BJ (cell line): ENCODE data around the gene COL21A1. TPM values are rescaled to one million over a fixed set of nuclear protein-coding genes. Genes with fewer than 3 reads are reported as not detected.

Source experiments
- CTCF ChIA-PET: fragments of 350-600 bp; formaldehyde crosslinking; extraction: SDS; loops from one replicate; lab custom pipeline; 2021; ENCODE audit warnings: antibody characterized with exemption, inconsistent platforms; lab: Yijun Ruan, JAX
- POLR2A ChIA-PET: fragments of 300-600 bp; sonication (Branson Sonifier 250); formaldehyde crosslinking; extraction: SDS; loops from one replicate; lab custom pipeline; 2021; ENCODE audit warnings: antibody characterized with exemption; lab: Charles Lee
- DNase-seq: peaks from one replicate; pipeline ENCODE4 v3.0.0-alpha.2; 2011; ENCODE audit warnings: low read depth
- H3K27me3 ChIP-seq: 2 replicates; pipeline ENCODE4 v1.6.0; 2011; ENCODE audit warnings: low read length; ENCODE audit not compliant: control insufficient read depth, insufficient read depth
- H3K36me3 ChIP-seq: 2 replicates; pipeline ENCODE4 v1.5.1; 2011; ENCODE audit warnings: low read length; ENCODE audit not compliant: control insufficient read depth, insufficient read depth
- H3K4me3 ChIP-seq: 2 replicates; pipeline ENCODE4 v1.5.1; 2011; ENCODE audit warnings: low read depth, mild to moderate bottlenecking, control low read depth, low read length
- polyA plus RNA-seq: library from polyadenylated mRNA; depleted of rRNA; stranded (reverse); fragments of >200 nt; gene quantifications from 2 replicates; pipeline ENCODE4 v1.2.3, GENCODE V29; 2011
- TF ChIP-seq, protein P1 (sequence below): IDR thresholded peaks from 2 replicates; pipeline ENCODE4 v1.5.1; 2011; ENCODE audit warnings: low read depth, mild to moderate bottlenecking, control low read depth, inconsistent platforms, low read length, moderate library complexity; ENCODE audit not compliant: insufficient read depth

The COL21A1 gene
- polyA plus RNA-seq, 1 experiment, result 0.07 TPM

DNA sequence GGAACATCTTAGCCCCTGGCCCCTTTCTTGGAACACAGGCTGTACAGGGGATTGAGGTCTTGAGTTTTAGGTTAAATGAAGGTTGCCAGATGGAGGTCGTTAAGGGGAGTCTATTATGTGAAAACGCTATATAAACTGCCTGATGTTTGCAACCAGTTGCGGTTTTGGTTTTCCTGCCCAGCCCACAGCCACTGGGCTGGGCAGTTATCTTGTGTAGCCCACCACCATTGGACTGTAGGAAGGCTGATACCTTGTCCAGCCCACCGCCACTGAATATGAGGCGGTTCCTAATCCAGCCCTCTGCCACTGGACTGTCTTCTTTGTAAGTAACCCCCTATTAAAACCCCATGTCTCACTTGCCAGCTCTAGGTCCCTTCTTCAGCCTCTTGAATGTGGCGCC, 42.3 kb upstream of the COL21A1 start:
- TF ChIP-seq, protein P1, sequence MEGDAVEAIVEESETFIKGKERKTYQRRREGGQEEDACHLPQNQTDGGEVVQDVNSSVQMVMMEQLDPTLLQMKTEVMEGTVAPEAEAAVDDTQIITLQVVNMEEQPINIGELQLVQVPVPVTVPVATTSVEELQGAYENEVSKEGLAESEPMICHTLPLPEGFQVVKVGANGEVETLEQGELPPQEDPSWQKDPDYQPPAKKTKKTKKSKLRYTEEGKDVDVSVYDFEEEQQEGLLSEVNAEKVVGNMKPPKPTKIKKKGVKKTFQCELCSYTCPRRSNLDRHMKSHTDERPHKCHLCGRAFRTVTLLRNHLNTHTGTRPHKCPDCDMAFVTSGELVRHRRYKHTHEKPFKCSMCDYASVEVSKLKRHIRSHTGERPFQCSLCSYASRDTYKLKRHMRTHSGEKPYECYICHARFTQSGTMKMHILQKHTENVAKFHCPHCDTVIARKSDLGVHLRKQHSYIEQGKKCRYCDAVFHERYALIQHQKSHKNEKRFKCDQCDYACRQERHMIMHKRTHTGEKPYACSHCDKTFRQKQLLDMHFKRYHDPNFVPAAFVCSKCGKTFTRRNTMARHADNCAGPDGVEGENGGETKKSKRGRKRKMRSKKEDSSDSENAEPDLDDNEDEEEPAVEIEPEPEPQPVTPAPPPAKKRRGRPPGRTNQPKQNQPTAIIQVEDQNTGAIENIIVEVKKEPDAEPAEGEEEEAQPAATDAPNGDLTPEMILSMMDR, result no peak
- Histone ChIP-seq H3K36me3 (no peaks in the 10 kb centered on the region), H3K27me3 (no peaks in the 10 kb centered on the region; the same call in 1 of the 2 replicates), H3K4me3 (no peak overlapping the region)
- POLR2A ChIA-PET, result no interaction called here
- CTCF ChIA-PET, result no interaction called here
- no peak for DNase-seq

DNA sequence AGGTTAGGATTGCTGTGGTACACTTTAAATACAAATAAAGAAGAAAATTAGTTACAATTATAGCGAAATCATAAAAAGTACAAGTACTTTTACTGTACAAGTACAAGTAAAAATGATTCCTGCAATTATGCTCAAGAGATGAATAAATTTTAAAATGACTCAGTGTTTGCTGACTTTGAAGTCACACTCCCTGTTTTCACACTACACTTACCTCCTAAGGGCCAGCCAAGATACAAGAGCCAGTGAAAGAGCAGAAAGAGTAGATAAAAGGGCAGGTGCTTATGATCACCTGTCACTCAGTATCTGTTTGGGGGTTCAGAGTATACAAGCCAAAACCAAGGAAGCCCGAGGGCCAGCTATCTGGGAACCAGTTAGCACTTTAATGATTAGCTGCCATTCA, 41.0 kb upstream of the COL21A1 start:
- TF ChIP-seq, protein P1, result no peak
- no peak overlapping the region for H3K4me3 ChIP-seq
- POLR2A ChIA-PET, result no interaction called here
- no peak for DNase-seq
- H3K27me3 ChIP-seq, result no peaks in the 10 kb centered on the region; the same call in 1 of the 2 replicates
- CTCF ChIA-PET, result interaction anchor here (0.8 to 1.5 kb wide), 3 partner anchors 27 to 310 kb away, joined by 3 to 7 read pairs (median 3); no protein-coding TSS in a partner anchor
- H3K36me3 ChIP-seq, result no peaks in the 10 kb centered on the region

DNA sequence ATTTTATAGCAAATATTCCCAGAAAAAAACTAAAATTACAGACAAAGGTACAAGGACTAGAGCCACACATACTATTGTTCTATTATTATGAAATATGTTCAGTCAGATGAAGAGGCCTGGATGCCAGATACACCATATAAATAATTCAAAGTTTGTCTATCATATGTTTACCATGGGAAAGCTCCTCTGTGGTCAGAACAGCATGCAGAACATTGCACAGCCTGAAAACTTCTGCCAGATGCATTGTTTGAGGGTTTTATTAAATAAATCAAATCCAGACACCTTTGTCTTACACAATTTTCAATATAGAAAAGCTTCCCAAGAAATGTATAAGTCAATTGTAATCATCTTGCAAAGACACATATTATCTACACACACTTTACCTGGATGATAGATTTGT, 35.0 kb upstream of the COL21A1 start:
- no peaks in the 10 kb centered on the region; the same call in 1 of the 2 replicates for H3K27me3 ChIP-seq
- ChIA-PET POLR2A (no interaction called here), CTCF (no interaction called here)
- no peak overlapping the region for H3K4me3 ChIP-seq
- DNase-seq, result no peak
- TF ChIP-seq, protein P1, result no peak
- H3K36me3 ChIP-seq, result no peaks in the 10 kb centered on the region

DNA sequence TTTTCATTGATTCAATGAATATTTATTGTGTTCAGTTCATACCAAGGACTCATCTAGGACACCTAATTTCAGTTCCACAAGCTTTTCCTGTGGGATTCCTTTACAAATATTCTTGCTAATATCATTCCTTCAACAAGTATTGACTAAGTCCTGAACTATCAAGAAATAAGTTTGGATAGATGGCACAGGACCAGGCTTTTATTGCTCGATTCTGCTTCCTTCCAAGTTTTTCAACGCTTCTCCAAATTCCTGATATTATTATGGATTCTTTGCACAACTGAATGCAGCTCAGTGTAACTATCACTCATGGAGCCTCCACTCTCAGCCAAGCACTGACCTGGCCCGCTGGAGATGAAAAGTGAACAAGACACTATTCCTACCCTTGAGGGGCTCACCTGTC, 32.7 kb upstream of the COL21A1 start:
- TF ChIP-seq, protein P1, result no peak
- no peaks in the 10 kb centered on the region for H3K27me3 ChIP-seq
- no peak for DNase-seq
- CTCF ChIA-PET, result no interaction called here
- POLR2A ChIA-PET, result no interaction called here
- H3K4me3 ChIP-seq, result no peak overlapping the region
- H3K36me3 ChIP-seq, result no peaks in the 10 kb centered on the region

DNA sequence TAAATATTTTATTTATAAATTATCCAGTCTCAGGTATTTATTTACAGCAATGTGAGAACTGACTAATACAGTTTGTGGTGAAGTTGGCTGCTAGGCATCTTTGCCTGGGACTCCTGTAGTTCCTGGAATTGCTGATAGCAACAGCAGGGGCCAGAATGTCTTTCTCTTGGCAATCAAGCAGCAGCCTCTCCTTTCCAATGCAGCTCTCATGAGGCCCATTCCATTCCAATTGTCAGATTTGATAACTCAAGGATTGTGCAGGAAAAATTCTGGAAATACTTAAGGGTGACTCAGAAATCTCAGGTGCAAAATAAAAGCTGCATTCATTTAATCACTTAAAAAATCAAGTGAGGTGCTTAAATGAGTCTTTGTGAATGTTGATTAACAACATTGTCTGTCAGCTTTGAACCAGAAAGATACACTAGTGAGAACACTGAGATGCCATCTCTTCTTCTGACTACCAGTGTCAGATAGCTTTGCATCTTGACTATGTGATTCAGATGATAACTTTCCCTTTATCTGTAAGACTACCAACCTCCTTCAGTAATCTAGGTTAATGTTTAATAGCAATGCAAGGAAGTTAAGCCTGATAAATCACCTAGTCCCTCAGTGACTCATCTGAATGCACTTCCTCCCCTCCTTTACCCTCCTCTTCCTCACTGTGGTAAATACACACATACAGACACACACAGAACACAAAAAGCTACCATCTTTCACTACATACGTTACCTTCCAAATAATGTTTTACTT, 32.1 kb upstream of the COL21A1 start:
- CTCF ChIA-PET, result no interaction called here
- DNase-seq, result no peak
- TF ChIP-seq, protein P1, result no peak
- H3K4me3 ChIP-seq, result no peak overlapping the region
- POLR2A ChIA-PET, result no interaction called here
- no peaks in the 10 kb centered on the region for H3K27me3 ChIP-seq
- H3K36me3 ChIP-seq, result no peaks in the 10 kb centered on the region
